Liver (tissue), 9 donors: ENCODE results near the gene SH3RF3. TPM values are rescaled to one million over a fixed set of nuclear protein-coding genes. Genes with fewer than 3 reads are reported as not detected.

Source experiments
- DNase-seq: peaks from one replicate; pipeline ENCODE4 v3.0.0-alpha.2; 2017; ENCODE audit warnings: low spot score
- H3K27ac ChIP-seq, 2 donors: one replicate each; pipeline ENCODE4 v1.7.0; 2013; ENCODE audit warnings: inconsistent platforms in 2 of 2, low read length in 2 of 2, control low read depth in 1 of 2, low read depth in 1 of 2, mild to moderate bottlenecking in 1 of 2
- H3K27me3 ChIP-seq, 4 donors: one replicate each; pipeline versions ENCODE4 v1.6.1 to v1.7.0; 2013; ENCODE audit warnings: low read length in 3 of 4, inconsistent platforms in 1 of 4, mild to moderate bottlenecking in 1 of 4, moderate library complexity in 1 of 4; ENCODE audit not compliant: control insufficient read depth in 4 of 4, insufficient read depth in 4 of 4
- H3K36me3 ChIP-seq, 4 donors: one replicate each; pipeline versions ENCODE4 v1.6.1 to v1.7.0; 2013; ENCODE audit warnings: low read length in 3 of 4, mild to moderate bottlenecking in 3 of 4, low read depth in 1 of 4, moderate library complexity in 1 of 4; ENCODE audit not compliant: control insufficient read depth in 4 of 4, insufficient read depth in 3 of 4
- H3K4me1 ChIP-seq, 4 donors: one replicate each; pipeline versions ENCODE4 v1.6.1 to v1.7.0; 2013; ENCODE audit warnings: low read length in 3 of 4, mild to moderate bottlenecking in 3 of 4, moderate library complexity in 1 of 4; ENCODE audit not compliant: control insufficient read depth in 4 of 4, insufficient read depth in 4 of 4
- H3K4me3 ChIP-seq, 3 donors: one replicate each; pipeline versions ENCODE4 v1.6.1 to v1.7.0; 2013; ENCODE audit warnings: low read length in 3 of 3, control low read depth in 1 of 3, low read depth in 1 of 3, mild to moderate bottlenecking in 1 of 3
- H3K9ac ChIP-seq, 2 donors: one replicate each; pipeline ENCODE4 v1.7.0; 2013; ENCODE audit warnings: low read length in 2 of 2, mild to moderate bottlenecking in 2 of 2, moderate library complexity in 2 of 2, control low read depth in 1 of 2, low read depth in 1 of 2
- H3K9me3 ChIP-seq, 4 donors: one replicate each; pipeline versions ENCODE4 v1.6.1 to v1.7.0; 2013; ENCODE audit warnings: low read length in 3 of 4; ENCODE audit not compliant: control insufficient read depth in 4 of 4
- ATF3 ChIP-seq: IDR thresholded peaks from 2 replicates; pipeline ENCODE4 v1.6.1; 2016; ENCODE audit warnings: antibody characterized with exemption
- CTCF ChIP-seq: fragments of 150-350 bp; IDR thresholded peaks from 2 replicates; pipeline ENCODE4 v1.5.1; 2017; ENCODE audit warnings: improper control_type of control experiment, low read depth, low read length; ENCODE audit not compliant: missing input control
- FOXA1 ChIP-seq: IDR thresholded peaks from 2 replicates; pipeline ENCODE4 v1.6.1; 2016; ENCODE audit warnings: antibody characterized with exemption
- FOXA2 ChIP-seq: IDR thresholded peaks from 2 replicates; pipeline ENCODE4 v1.6.1; 2016; ENCODE audit warnings: antibody characterized with exemption
- GABPA ChIP-seq, 2 donors: IDR thresholded peaks in 1 of 2; conservative IDR thresholded peaks in 1 of 2; 2 replicates each; pipeline ENCODE4 v1.6.1; 2016; ENCODE audit warnings: antibody characterized with exemption in 2 of 2, mild to moderate bottlenecking in 1 of 2, moderate library complexity in 1 of 2
- HNF4A ChIP-seq, 2 donors: conservative IDR thresholded peaks; 2 replicates each; pipeline ENCODE4 v1.6.1; 2016; ENCODE audit warnings: antibody characterized with exemption in 2 of 2, mild to moderate bottlenecking in 2 of 2
- HNF4G ChIP-seq: IDR thresholded peaks from 2 replicates; pipeline ENCODE4 v1.6.1; 2016; ENCODE audit warnings: antibody characterized with exemption
- MAX ChIP-seq: IDR thresholded peaks from 2 replicates; pipeline ENCODE4 v1.6.1; 2016; ENCODE audit warnings: antibody characterized with exemption
- NR2F2 ChIP-seq: IDR thresholded peaks from 2 replicates; pipeline ENCODE4 v1.6.1; 2016; ENCODE audit warnings: antibody characterized with exemption
- RAD21 ChIP-seq, 2 donors: IDR thresholded peaks; 2 replicates each; pipeline ENCODE4 v1.6.1; 2016; ENCODE audit warnings: antibody characterized with exemption in 2 of 2, mild to moderate bottlenecking in 2 of 2
- REST ChIP-seq: IDR thresholded peaks from 2 replicates; pipeline ENCODE4 v1.6.1; 2016; ENCODE audit warnings: antibody characterized with exemption, mild to moderate bottlenecking
- RXRA ChIP-seq, 2 donors: IDR thresholded peaks; 2 replicates each; pipeline ENCODE4 v1.6.1; 2017 to 2018; ENCODE audit warnings: antibody characterized with exemption in 2 of 2, mild to moderate bottlenecking in 1 of 2
- TAF1 ChIP-seq: conservative IDR thresholded peaks from 2 replicates; pipeline ENCODE4 v1.6.1; 2016; ENCODE audit warnings: antibody characterized with exemption, mild to moderate bottlenecking
- YY1 ChIP-seq: IDR thresholded peaks from 2 replicates; pipeline ENCODE4 v1.6.1; 2016; ENCODE audit warnings: antibody characterized with exemption, mild to moderate bottlenecking
- ZBTB33 ChIP-seq: IDR thresholded peaks from 2 replicates; pipeline ENCODE4 v1.6.1; 2016; ENCODE audit warnings: antibody characterized with exemption
- WGBS: extraction: QIAGEN DNeasy Blood & Tissue Kit; methylation state at CpG from one replicate; pipeline ENCODE4 v1.1.7; 2013; 5-methylcytosine and 5-hydroxymethylcytosine counted together
- polyA plus RNA-seq, 2 donors: library from polyadenylated mRNA; stranded (reverse) in 1 of 2; unstranded in 1 of 2; fragments of 200-250 nt in 1 of 2; fragments of >200 nt in 1 of 2; fragmentation: Nextera tagmentation in 1 of 2; extraction: Ambion mirVana in 1 of 2; gene quantifications; one replicate each; pipeline versions ENCODE4 v1.2.1 to v1.2.3, GENCODE V29; 2013 to 2015
- total RNA-seq, 2 donors: library from RNA; depleted of rRNA; stranded (reverse); fragments of >200 nt; gene quantifications; one replicate each; pipeline ENCODE4 v1.2.3, GENCODE V29; 2014
- donor health status: healthy.
- donor health status: healthy.
- donor health status: healthy.
- donor health status: healthy.
- donor health status: healthy.

SH3RF3 gene
- total and polyA plus RNA-seq, 4 donors: 0.11 to 1.0 (median 0.54) TPM

- Histone ChIP-seq H3K36me3 (no peaks in the 10 kb centered on the region), H3K4me3 (no peak overlapping the region), H3K27me3 (no peaks in the 10 kb centered on the region), H3K4me1 (no peaks in the 10 kb centered on the region), H3K27ac (no peak overlapping the region), H3K9me3 (no peaks in the 10 kb centered on the region), H3K9ac (no peak overlapping the region)
- no peak for TF ChIP-seq MAX
- TF ChIP-seq REST: no peak
- no peak for TF ChIP-seq ZBTB33
- no peak for TF ChIP-seq TAF1
- TF ChIP-seq HNF4G: no peak
- TF ChIP-seq FOXA2: no peak
- DNase-seq: no peak
- WGBS: 86% methylated on average over 11 of the region's 11 CpGs
These were observed 345.4 kb downstream of the SH3RF3 start for GRCh38 chr2:109474319-109474825.

GRCh38 chr2:109475531-109476210 is 346.7 kb downstream of the SH3RF3 start:
- peaks cover 0 to 4% (median under 1%) of the 10 kb centered on the region in 4 donors for H3K4me1 ChIP-seq
- no peak for DNase-seq
- WGBS: 79% methylated on average over 6 of the region's 6 CpGs
- no peaks in the 10 kb centered on the region for H3K27me3 ChIP-seq
- H3K4me3 ChIP-seq: no peak overlapping the region
- no peak overlapping the region for H3K9ac ChIP-seq
- no peak overlapping the region for H3K27ac ChIP-seq
- TF ChIP-seq FOXA1: no peak
- no peak for TF ChIP-seq ATF3
- TF ChIP-seq REST: no peak
- no peak for TF ChIP-seq YY1
- no peak for TF ChIP-seq HNF4A (conservative IDR thresholded peaks at IDR 0.05)
- TF ChIP-seq RAD21 (IDR thresholded peaks at IDR 0.05): no peak
- TF ChIP-seq RXRA (IDR thresholded peaks at IDR 0.05): no peak
- no peak for TF ChIP-seq GABPA (IDR thresholded peaks at IDR 0.05 in 1 of 2, conservative IDR thresholded peaks at IDR 0.05 in 1 of 2)
- TF ChIP-seq HNF4G: no peak
- TF ChIP-seq NR2F2: no peak
- TF ChIP-seq CTCF: no peak
- no peak for TF ChIP-seq FOXA2
- H3K9me3 ChIP-seq: no peaks in the 10 kb centered on the region
- H3K36me3 ChIP-seq: no peaks in the 10 kb centered on the region
